Upper lobe of left lung (tissue), 4 donors: ENCODE measurements around the gene TAP1.

Experiments
- CTCF ChIP-seq, 6 experiments: fragments of 450-650 bp in 4 of 6; fragments of 200-600 bp in 2 of 6; sonication (generic) in 2 of 6; IDR thresholded peaks; one replicate each; pipeline ENCODE4 v1.5.1; 2016 to 2019; ENCODE audit warnings: antibody characterized with exemption in 6 of 6
- EP300 ChIP-seq, 4 donors: sonication (generic); formaldehyde crosslinking; IDR thresholded peaks; one replicate each; pipeline ENCODE4 v1.5.1; 2017; ENCODE audit warnings: antibody characterized with exemption in 4 of 4, control low read depth in 2 of 4
- POLR2A ChIP-seq, 4 donors: fragments of 450-650 bp; IDR thresholded peaks; one replicate each; pipeline ENCODE4 v1.5.1; 2016 to 2017; ENCODE audit warnings: antibody characterized with exemption in 4 of 4, mild to moderate bottlenecking in 2 of 4
- POLR2AphosphoS5 ChIP-seq, 2 donors: sonication (generic); formaldehyde crosslinking; IDR thresholded peaks; one replicate each; pipeline ENCODE4 v1.5.1; 2017; ENCODE audit warnings: antibody characterized with exemption in 2 of 2

- TF ChIP-seq POLR2A (IDR thresholded peaks at IDR 0.05) (no peak), POLR2AphosphoS5 (IDR thresholded peaks at IDR 0.05) (no peak), CTCF (IDR thresholded peaks at IDR 0.05) (no peak), EP300 (IDR thresholded peaks at IDR 0.05) (no peak)
Observed at GRCh38 chr6:32854376-32855178, 1.1 kb upstream of the TAP1 start.
